ENCODE data around the gene GORAB. TPM values are rescaled to one million over a fixed set of nuclear protein-coding genes. Genes with fewer than 3 reads are reported as not detected.

Gene GORAB
- total RNA-seq, 1 donor = 18.1 TPM

- TF ChIP-seq CTCF (IDR thresholded peaks at IDR 0.05; ENCODE audit: insufficient read depth, low read depth, low read length) = no peak
- DNase-seq (ENCODE audit: low read depth) = no peak
Measured at GRCh38 chr1:170498876-170499275, 33.1 kb upstream of the GORAB start.

GRCh38 chr1:170503665-170504064 lies 28.3 kb upstream of the GORAB start:
- no peak for DNase-seq (ENCODE audit: low read depth)
- TF ChIP-seq CTCF (IDR thresholded peaks at IDR 0.05; ENCODE audit: insufficient read depth, low read depth, low read length) = no peak
- H3K4me3 ChIP-seq (ENCODE audit: low read depth, low read length) = no peak overlapping the region

More at GRCh38 chr1:170498876-170499275, 33.1 kb upstream of the GORAB start:
- no peak overlapping the region for H3K4me3 ChIP-seq (ENCODE audit: low read depth, low read length)

- TF ChIP-seq CTCF (IDR thresholded peaks at IDR 0.05; ENCODE audit: insufficient read depth, low read depth, low read length) = no peak
- no peak overlapping the region for H3K4me3 ChIP-seq (ENCODE audit: low read depth, low read length)
- no peak for DNase-seq (ENCODE audit: low read depth)
Measured at GRCh38 chr1:170510163-170510562, 21.8 kb upstream of the GORAB start.

GRCh38 chr1:170511038-170511437 lies 20.9 kb upstream of the GORAB start:
- DNase-seq (ENCODE audit: low read depth) = no peak
- TF ChIP-seq CTCF (IDR thresholded peaks at IDR 0.05; ENCODE audit: insufficient read depth, low read depth, low read length) = no peak
- H3K4me3 ChIP-seq (ENCODE audit: low read depth, low read length) = no peak overlapping the region

- TF ChIP-seq CTCF (IDR thresholded peaks at IDR 0.05; ENCODE audit: insufficient read depth, low read depth, low read length) = no peak
- no peak for DNase-seq (ENCODE audit: low read depth)
- H3K4me3 ChIP-seq (ENCODE audit: low read depth, low read length) = no peak overlapping the region
Measured at GRCh38 chr1:170513138-170513537, 18.8 kb upstream of the GORAB start.

- DNase-seq (ENCODE audit: low read depth) = no peak
- H3K4me3 ChIP-seq (ENCODE audit: low read depth, low read length) = no peak overlapping the region
- no peak for TF ChIP-seq CTCF (IDR thresholded peaks at IDR 0.05; ENCODE audit: insufficient read depth, low read depth, low read length)
Measured at GRCh38 chr1:170518185-170518834, 13.7 kb upstream of the GORAB start.

- no peak for DNase-seq (ENCODE audit: low read depth)
- no peak overlapping the region for H3K4me3 ChIP-seq (ENCODE audit: low read depth, low read length)
Measured at GRCh38 chr1:170518965-170519364, 13.0 kb upstream of the GORAB start.

More at GRCh38 chr1:170518965-170519364, 13.0 kb upstream of the GORAB start:
- TF ChIP-seq CTCF (IDR thresholded peaks at IDR 0.05; ENCODE audit: insufficient read depth, low read depth, low read length) = no peak
